CD1c-positive myeloid dendritic cell (primary cell): ENCODE measurements around the gene CHRNB1.

Experiments used
- DNase-seq: peaks from one replicate; pipeline ENCODE4 v3.0.0-alpha.2; 2016; ENCODE audit errors: extremely low spot score

CHRNB1 gene

DNA sequence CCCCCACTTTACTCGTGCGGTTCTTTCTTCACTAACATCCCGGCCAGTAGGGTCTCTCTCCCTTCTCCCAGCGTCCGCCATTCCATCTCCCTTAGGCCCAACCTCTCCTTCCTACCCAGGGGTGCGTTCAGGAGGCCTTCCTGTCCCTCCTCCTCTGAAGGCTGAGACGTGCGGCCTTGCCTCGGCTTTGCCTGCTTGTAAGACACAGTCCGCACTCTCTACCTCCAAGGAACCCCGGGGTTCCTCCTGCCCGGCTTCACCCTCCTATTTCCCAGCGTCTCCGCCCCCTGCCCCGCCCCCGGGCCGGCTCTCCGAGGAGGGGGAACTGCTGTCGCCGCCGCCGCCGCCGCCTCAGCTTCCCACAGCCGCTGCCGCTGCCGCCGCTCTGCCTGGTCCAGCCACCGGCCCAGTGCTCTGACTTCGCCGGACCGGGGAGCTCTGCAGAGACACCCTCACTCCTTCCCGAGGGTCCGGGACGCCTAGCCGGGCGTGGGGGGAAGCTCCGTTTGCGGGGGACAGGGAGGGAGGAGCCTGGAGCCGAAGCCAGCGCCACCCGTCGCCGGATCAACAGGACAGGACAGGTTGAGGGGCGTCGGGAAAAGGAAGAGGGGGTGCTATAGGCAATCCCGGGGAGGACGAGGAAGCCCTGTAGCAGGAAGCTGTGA lies 6.8 kb upstream of the CHRNB1 start:
- DNase-seq, result peak; percentile 71

DNA sequence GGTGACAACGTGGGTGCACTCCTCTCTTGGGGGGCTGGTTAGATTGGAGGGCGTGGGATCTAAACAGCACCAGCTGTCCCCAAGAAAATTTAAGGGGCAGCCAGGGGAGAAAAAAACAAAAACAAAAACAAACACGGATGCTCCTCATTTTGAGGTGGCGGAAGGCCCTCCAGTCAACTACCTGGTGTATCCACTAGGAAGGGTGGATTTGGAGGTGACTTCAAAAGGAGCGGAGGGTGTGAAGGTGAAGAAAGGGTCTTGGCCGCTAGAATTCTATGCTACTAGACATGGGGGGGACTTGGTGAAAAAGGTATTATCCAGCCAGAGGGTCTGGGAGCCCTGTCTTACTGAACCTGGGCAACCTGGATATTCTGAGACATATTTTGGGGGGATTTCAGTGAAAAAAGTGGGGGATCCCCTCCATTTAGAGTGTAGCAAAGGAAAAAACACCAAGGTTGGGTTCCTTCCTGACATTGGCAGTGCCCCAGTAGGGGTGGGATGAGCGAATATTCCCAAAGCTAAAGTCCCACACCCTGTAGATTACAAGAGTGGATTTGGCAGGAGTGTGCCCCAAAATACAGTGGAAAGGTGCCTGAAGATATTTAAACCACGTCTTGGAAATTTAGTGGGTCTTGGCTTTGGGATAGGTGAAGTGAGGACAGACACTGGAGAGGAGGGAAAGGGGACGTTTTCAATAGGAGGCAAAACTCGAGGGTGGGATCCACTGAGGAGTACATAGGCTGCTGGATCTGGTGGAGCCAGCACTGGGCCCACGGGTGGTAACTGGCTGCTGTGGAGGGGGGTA lies 6.0 kb upstream of the CHRNB1 start:
- no peak for DNase-seq

GRCh38 chr17:7439462-7440112 lies 5.3 kb upstream of the CHRNB1 start, which contains the start of gene FGF11:
Gene FGF11, plus strand, starts transcription at chr17:7439512. Its CDS starts 109 bp downstream, at chr17:7439621.
- DNase-seq, result no peak

- DNase-seq, result peak; percentile 65
These were observed 4.6 kb upstream of the CHRNB1 start for GRCh38 chr17:7440113-7440833.

DNA sequence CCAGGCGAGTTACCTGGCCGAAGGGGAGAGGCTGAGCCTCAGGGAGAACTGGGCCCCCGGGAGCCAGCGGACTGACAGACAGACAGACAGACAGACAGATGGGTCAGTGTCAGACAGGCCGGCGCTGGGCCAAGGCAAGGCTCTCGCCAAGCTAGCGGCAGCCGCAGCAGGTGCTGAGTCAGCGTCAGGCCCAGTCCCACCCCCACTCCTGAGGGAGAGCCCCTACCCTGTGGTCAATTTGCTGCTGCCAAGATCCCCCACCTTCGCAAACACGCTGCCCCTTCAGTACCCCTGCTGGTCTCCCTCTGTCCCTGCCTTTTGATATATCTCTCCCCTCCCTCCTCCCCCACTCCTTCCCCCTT lies 4.0 kb upstream of the CHRNB1 start:
- DNase-seq, result no peak

DNA sequence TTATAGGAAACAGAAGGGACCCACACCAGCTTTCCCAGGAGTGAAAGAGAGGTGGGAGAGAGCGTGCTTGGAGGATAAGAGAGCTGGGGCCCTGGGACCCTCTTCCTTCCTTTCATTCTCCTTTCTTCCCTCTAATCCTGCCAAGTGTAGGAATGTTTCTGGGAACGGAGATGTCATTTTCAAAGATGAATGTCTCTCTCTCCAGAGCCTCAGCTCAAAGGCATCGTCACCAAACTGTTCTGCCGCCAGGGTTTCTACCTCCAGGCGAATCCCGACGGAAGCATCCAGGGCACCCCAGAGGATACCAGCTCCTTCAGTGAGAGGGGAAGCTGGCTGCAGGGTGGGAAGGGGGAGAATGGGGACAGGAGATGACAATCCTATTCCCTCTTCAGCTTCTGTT lies 3.6 kb upstream of the CHRNB1 start:
- DNase-seq, result no peak

- no peak for DNase-seq
These were observed 2.7 kb upstream of the CHRNB1 start for GRCh38 chr17:7442142-7442541.

DNA sequence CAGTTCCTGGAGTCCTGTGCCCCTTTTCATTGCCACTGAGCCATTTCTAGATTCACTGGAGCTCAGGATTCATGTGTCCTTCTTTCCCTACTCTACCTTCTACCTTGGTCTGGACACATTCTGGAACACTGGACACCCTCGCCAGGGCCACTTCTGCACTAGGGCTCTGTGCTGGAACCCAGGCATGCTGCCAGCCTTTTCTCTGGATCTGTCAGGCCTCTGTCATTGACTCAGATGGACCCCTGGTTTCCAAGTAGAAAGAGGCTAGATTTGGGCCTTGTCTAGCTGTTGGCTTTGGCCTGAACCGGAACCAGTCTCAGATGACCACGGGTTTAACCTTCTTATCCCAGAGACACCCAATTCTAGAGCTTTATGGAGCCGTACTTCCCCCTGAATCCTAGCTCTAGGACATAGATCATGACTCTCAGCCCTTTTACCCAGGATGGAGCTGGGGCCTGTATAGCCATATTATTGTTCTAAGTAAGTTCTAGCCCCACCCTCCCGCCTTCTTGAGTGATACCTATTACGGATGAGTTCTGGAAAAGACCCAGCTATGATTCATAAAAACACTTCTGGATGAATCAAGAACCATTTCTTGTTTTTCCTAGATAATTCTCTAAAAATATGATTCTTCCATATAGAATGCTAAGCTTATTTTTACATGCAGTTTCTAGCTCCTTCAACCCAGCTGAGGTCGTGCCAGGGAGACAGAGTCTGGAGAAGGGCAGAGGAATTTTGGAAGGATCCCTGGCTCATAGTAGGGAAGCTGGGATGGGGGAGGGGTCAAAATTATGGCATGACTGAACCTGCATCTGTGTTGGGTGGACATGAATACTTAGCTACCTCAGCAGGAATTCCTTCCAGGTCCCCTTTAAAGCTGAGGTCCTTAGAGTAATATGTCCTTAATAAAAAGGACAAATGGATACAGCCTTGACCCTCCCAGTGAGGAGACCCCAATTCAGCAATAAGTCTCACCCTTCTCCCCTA lies 1.1 kb upstream of the CHRNB1 start:
- no peak for DNase-seq

- no peak for DNase-seq
These were observed 733 bp downstream of the CHRNB1 start for GRCh38 chr17:7445619-7445968.

DNA sequence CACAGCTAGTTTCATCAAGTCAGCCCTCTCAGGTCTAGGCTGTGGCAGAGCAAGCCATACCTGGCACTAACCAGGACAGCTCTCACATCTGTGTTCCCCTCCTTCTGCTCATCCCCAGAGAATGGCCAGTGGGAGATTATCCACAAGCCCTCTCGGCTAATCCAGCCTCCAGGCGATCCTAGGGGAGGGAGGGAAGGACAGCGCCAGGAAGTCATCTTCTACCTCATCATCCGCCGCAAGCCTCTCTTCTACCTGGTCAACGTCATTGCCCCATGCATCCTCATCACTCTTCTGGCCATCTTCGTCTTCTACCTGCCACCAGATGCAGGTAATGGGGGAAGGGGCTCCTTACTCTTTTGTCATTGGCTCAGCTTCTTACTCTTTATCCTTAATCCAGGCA lies 3.6 kb downstream of the CHRNB1 start:
- no peak for DNase-seq

DNA sequence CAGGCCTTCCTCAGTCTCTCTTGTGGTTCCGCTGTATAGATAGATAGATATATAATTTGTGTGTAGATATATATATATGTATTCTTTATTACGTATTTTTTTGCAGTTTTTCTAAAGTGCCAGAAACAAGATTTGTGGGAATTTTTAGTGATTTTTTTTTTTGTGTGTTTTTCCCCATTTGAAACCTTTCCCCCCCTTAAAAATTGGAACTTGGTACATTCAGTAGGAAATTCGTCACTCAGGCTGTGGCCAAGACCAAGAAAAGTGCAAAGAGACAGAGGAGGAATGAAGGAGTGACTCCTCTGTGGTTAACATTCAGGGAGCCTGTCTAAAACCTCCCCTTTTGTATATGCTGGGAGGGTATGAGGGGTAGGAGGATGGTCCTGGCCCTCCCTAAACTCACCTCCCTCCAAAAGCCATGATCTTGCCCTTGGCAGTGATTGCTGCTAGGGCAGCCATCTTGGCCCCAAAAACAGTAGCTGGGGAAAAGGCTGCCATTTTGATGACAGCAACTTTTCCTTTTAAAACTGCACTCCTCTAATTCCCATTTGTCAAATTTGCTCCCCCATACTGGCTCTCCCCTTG lies 15.2 kb downstream of the CHRNB1 start:
- DNase-seq, result no peak

DNA sequence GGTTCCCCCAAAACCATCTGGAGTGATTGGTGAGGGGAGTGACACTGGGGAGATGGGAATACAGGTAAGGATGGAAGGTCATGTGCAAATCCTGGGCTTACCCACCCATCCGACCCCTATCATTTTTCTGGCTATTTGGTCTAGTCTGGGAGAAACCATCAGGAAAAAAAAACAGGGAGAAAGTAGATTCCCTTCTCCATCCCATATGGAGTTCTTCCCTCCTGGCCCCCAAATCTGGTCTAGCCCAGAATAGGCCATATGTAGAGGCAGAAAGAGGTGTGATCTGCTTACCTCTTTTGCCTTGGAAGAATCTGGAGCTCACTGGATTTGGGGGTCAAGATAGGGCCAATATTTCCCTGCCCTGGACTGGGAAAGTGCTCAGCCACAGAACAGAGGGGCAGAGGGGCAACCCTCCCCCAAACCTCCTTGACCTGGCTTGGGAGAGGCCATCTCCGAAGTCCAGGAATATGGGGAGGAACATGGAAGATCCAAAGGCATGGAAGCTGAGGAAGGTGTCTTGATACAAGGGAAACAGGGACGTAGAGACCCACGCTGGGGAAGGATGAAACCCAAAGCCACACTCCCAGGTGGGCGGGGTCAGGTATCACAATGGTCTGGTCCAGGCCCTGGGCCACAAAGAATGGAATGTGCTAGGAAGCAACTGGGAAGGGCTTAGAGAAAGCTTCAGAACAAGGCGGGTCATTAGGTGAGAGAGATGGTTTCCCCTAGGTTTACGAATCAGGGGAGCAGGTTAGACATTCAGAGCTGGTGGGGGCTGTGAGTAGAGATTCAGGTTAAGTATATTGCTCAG lies 16.2 kb downstream of the CHRNB1 start:
- no peak for DNase-seq

GRCh38 chr17:7462474-7463371 lies 17.9 kb downstream of the CHRNB1 start:
- DNase-seq, result no peak

DNA sequence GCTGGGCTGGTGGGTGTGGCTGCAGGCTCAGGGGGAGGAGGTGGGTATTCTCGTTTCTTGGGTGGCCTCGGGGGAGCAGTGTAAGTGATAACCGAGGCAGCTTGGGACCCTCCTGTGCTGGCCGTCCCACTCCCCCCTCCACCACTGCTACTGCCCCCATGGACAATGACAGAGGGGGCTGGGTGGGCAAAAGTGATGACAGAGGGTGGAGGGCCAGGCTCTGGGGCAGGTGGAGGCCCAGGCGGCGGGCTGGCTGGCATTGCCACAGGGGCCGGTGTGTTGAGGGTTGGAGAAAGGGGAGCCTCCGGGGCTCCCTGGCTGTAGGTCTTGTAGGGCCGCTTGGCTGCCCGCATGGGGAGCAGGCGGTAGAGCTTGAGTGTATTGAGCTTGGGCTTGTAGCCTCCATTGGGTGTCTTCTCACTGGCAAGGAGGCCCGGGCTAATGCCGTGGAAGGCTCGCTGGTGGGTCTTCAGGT lies 18.5 kb downstream of the CHRNB1 start:
- no peak for DNase-seq

GRCh38 chr17:7464081-7464480 lies 19.2 kb downstream of the CHRNB1 start:
- no peak for DNase-seq

GRCh38 chr17:7465597-7466275 lies 20.9 kb downstream of the CHRNB1 start:
- DNase-seq, result no peak

- no peak for DNase-seq
These were observed 21.4 kb downstream of the CHRNB1 start for GRCh38 chr17:7466318-7466638.

GRCh38 chr17:7466639-7467341 lies 21.9 kb downstream of the CHRNB1 start:
- peak; percentile 82 for DNase-seq
